Stomach (tissue), 9 donors: ENCODE measurements around the gene COL12A1. TPM values are rescaled to one million over a fixed set of nuclear protein-coding genes. Genes with fewer than 3 reads are reported as not detected.

Experiments
- DNase-seq, 2 donors: peaks; one replicate each; pipeline versions ENCODE4 v3.0.0 to v3.0.0-alpha.2; 2013 to 2019
- H3K27ac ChIP-seq, 5 donors: fragments of 200-600 bp in 4 of 5; sonication (generic) in 4 of 5; one replicate each; pipeline ENCODE4 v1.5.1; 2013 to 2019; ENCODE audit warnings: mild to moderate bottlenecking in 1 of 5, moderate library complexity in 1 of 5
- H3K27me3 ChIP-seq, 3 donors: fragments of 200-600 bp; sonication (generic); one replicate each; pipeline ENCODE4 v1.5.1; 2017 to 2019; ENCODE audit warnings: mixed run types in 1 of 3
- H3K36me3 ChIP-seq, 4 donors: fragments of 200-600 bp; sonication (generic); 1 replicate in 3 of 4; 2 replicates in 1 of 4; pipeline ENCODE4 v1.5.1; 2016 to 2019
- H3K4me1 ChIP-seq, 4 donors: fragments of 200-600 bp; sonication (generic); one replicate each; pipeline ENCODE4 v1.5.1; 2016 to 2019
- H3K4me3 ChIP-seq, 4 donors: fragments of 200-600 bp; sonication (generic) in 3 of 4; one replicate each; pipeline ENCODE4 v1.5.1; 2016 to 2019; ENCODE audit warnings: mild to moderate bottlenecking in 1 of 4
- H3K9me3 ChIP-seq, 4 donors: fragments of 200-600 bp; sonication (generic); one replicate each; pipeline ENCODE4 v1.5.1; 2016 to 2019
- EP300 ChIP-seq: sonication (generic); formaldehyde crosslinking; IDR thresholded peaks from one replicate; pipeline ENCODE4 v1.6.1; 2017; ENCODE audit warnings: antibody characterized with exemption
- POLR2A ChIP-seq, 4 donors: fragments of 450-650 bp; IDR thresholded peaks; one replicate each; pipeline ENCODE4 v1.6.1; 2016; ENCODE audit warnings: antibody characterized with exemption in 4 of 4, control low read depth in 2 of 4, mild to moderate bottlenecking in 1 of 4, moderate library complexity in 1 of 4
- POLR2AphosphoS5 ChIP-seq, 3 donors: sonication (generic); formaldehyde crosslinking; IDR thresholded peaks; one replicate each; pipeline ENCODE4 v1.6.1; 2016; ENCODE audit warnings: antibody characterized with exemption in 3 of 3
- WGBS, 5 donors: extraction: QIAGEN DNeasy Blood & Tissue Kit in 3 of 5; methylation state at CpG; one replicate each; pipeline versions ENCODE4 v1.1.5 to v1.1.7; 2013 to 2018; 5-methylcytosine and 5-hydroxymethylcytosine counted together
- intact Hi-C: fragments of 100-400 bp; cut with DNase I; formaldehyde crosslinking; loops from one replicate; pipeline ENCODE4 v1.15.1; 2023; ENCODE audit warnings: low total_unique reads
- polyA plus RNA-seq, 3 donors: library from polyadenylated mRNA; stranded (reverse); fragments of 200-250 nt; gene quantifications; one replicate each; pipeline ENCODE4 v1.2.3, GENCODE V29; 2013
- total RNA-seq, 5 donors: library from RNA; depleted of rRNA; stranded (reverse); fragments of >200 nt; gene quantifications; one replicate each; pipeline versions ENCODE4 v1.1.0 to v1.2.3, GENCODE V29; 2014 to 2016
- TF ChIP-seq, protein P1 (sequence below), 7 experiments: fragments of 450-650 bp in 4 of 7; fragments of 200-600 bp in 3 of 7; sonication (generic) in 3 of 7; IDR thresholded peaks; one replicate each; pipeline ENCODE4 v1.5.1; 2016 to 2019; ENCODE audit warnings: antibody characterized with exemption in 7 of 7, control low read depth in 2 of 7, mild to moderate bottlenecking in 1 of 7
- donor health status: healthy with polysubstance abuse.
- donor health status: Bipolar disorder and iron deficiency.
- donor health status: healthy.

COL12A1 gene
- total and polyA plus RNA-seq, 8 donors: 3.4 to 170 (median 20.3) TPM

GRCh38 chr6:75077701-75078100 lies 128.2 kb downstream of the COL12A1 start:
- WGBS, 5 donors: 54 to 78% (median 72%) methylated on average over 2 of the region's 2 CpGs
- no peaks in the 10 kb centered on the region for H3K4me1 ChIP-seq
- TF ChIP-seq EP300 (no peak), POLR2AphosphoS5 (IDR thresholded peaks at IDR 0.05) (no peak), POLR2A (IDR thresholded peaks at IDR 0.05) (no peak)
- TF ChIP-seq, protein P1, sequence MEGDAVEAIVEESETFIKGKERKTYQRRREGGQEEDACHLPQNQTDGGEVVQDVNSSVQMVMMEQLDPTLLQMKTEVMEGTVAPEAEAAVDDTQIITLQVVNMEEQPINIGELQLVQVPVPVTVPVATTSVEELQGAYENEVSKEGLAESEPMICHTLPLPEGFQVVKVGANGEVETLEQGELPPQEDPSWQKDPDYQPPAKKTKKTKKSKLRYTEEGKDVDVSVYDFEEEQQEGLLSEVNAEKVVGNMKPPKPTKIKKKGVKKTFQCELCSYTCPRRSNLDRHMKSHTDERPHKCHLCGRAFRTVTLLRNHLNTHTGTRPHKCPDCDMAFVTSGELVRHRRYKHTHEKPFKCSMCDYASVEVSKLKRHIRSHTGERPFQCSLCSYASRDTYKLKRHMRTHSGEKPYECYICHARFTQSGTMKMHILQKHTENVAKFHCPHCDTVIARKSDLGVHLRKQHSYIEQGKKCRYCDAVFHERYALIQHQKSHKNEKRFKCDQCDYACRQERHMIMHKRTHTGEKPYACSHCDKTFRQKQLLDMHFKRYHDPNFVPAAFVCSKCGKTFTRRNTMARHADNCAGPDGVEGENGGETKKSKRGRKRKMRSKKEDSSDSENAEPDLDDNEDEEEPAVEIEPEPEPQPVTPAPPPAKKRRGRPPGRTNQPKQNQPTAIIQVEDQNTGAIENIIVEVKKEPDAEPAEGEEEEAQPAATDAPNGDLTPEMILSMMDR (IDR thresholded peaks at IDR 0.05): no peak
- DNase-seq: no peak
- no peaks in the 10 kb centered on the region for H3K27me3 ChIP-seq
- intact Hi-C loops: no loop called here
- no peaks in the 10 kb centered on the region for H3K9me3 ChIP-seq
- H3K27ac ChIP-seq: no peak overlapping the region
- no peaks in the 10 kb centered on the region for H3K36me3 ChIP-seq
- no peak overlapping the region for H3K4me3 ChIP-seq

GRCh38 chr6:75076009-75076408 lies 129.8 kb downstream of the COL12A1 start:
- no peaks in the 10 kb centered on the region for H3K36me3 ChIP-seq
- no peaks in the 10 kb centered on the region for H3K27me3 ChIP-seq
- DNase-seq: no peak
- no peaks in the 10 kb centered on the region for H3K4me1 ChIP-seq
- intact Hi-C loops: no loop called here
- H3K4me3 ChIP-seq: no peak overlapping the region
- no peaks in the 10 kb centered on the region for H3K9me3 ChIP-seq
- TF ChIP-seq POLR2AphosphoS5 (IDR thresholded peaks at IDR 0.05) (no peak), EP300 (no peak), POLR2A (IDR thresholded peaks at IDR 0.05) (no peak)
- TF ChIP-seq, protein P1 (IDR thresholded peaks at IDR 0.05): no peak
- H3K27ac ChIP-seq: no peak overlapping the region
- WGBS, 5 donors: 81 to 86% (median 84%) methylated on average over 5 of the region's 5 CpGs

DNA sequence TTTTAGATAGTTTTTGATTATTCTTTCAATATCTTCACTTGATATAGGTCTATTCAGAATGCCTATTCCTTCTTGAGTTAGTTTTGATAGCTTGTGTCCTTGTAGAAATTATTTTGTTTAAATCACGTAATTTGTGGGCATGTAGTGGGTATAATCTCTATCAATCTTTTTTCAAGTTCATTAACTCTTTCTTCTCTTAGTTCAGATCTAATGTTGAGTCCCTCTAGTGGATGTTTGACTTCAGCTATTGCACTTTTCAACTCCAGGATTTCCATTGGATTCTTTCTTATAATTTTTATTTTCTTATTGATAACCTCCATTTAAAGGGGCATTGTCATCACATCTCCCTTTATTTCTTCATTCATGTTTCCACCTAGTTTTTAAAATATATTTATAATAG lies 135.6 kb downstream of the COL12A1 start:
- intact Hi-C loops: no loop called here
- H3K27ac ChIP-seq: no peak overlapping the region
- no peaks in the 10 kb centered on the region for H3K36me3 ChIP-seq
- no peak for TF ChIP-seq EP300
- no peak for TF ChIP-seq POLR2AphosphoS5 (IDR thresholded peaks at IDR 0.05)
- TF ChIP-seq, protein P1 (IDR thresholded peaks at IDR 0.05): no peak
- no peak for TF ChIP-seq POLR2A (IDR thresholded peaks at IDR 0.05)
- no peak overlapping the region for H3K4me3 ChIP-seq
- H3K27me3 ChIP-seq: no peaks in the 10 kb centered on the region
- no peaks in the 10 kb centered on the region for H3K9me3 ChIP-seq
- WGBS, 5 donors: 85 to 97% (median 91%) methylated on average over 1 of the region's 1 CpG
- DNase-seq: no peak
- no peaks in the 10 kb centered on the region for H3K4me1 ChIP-seq

- Histone ChIP-seq H3K27ac (no peak overlapping the region), H3K36me3 (no peaks in the 10 kb centered on the region), H3K9me3 (no peaks in the 10 kb centered on the region), H3K4me1 (no peaks in the 10 kb centered on the region), H3K4me3 (no peak overlapping the region), H3K27me3 (no peaks in the 10 kb centered on the region)
- no peak for TF ChIP-seq EP300
- TF ChIP-seq, protein P1 (IDR thresholded peaks at IDR 0.05): no peak
- no peak for TF ChIP-seq POLR2A (IDR thresholded peaks at IDR 0.05)
- TF ChIP-seq POLR2AphosphoS5 (IDR thresholded peaks at IDR 0.05): no peak
- WGBS, 5 donors: 26 to 46% (median 32%) methylated on average over 5 of the region's 5 CpGs
- DNase-seq: peak in 1 of 2 donors; percentile 31
- intact Hi-C loops: no loop called here
These were observed 140.3 kb downstream of the COL12A1 start for GRCh38 chr6:75065523-75065922.
